Peyer's patch (tissue), 4 donors: ENCODE results near the gene OR2B2.

Experiments
- CTCF ChIP-seq, 6 experiments: fragments of 450-650 bp in 4 of 6; fragments of 200-600 bp in 2 of 6; sonication (generic) in 1 of 6; IDR thresholded peaks; one replicate each; pipeline ENCODE4 v1.5.1; 2017 to 2019; ENCODE audit warnings: antibody characterized with exemption in 6 of 6, mild to moderate bottlenecking in 3 of 6, moderate library complexity in 1 of 6
- POLR2A ChIP-seq, 2 donors: fragments of 450-650 bp; IDR thresholded peaks; one replicate each; pipeline ENCODE4 v1.5.1; 2017; ENCODE audit warnings: antibody characterized with exemption in 2 of 2, mild to moderate bottlenecking in 2 of 2, moderate library complexity in 2 of 2

GRCh38 chr6:27902335-27903314, 9.6 kb downstream of the OR2B2 start:
- TF ChIP-seq CTCF (IDR thresholded peaks at IDR 0.05) = no peak
- TF ChIP-seq POLR2A (IDR thresholded peaks at IDR 0.05) = no peak
